ENCODE data around the gene CKMT1A. TPM values are rescaled to one million over a fixed set of nuclear protein-coding genes. Genes with fewer than 3 reads are reported as not detected.
A peak's percentile ranks its signal among the peaks of the same experiment; 100 is the strongest.
"Not testable (repeated sequence)": the region's sequence is repeated elsewhere in the genome, so short reads cannot be mapped to it uniquely, and the experiment has no call there.

The CKMT1A gene
- total RNA-seq (2014; rRNA removed; shearing (Covaris generic)) = 14.9 and 26.1 TPM in 2 replicates

- not testable (repeated sequence) for H3K36me3 ChIP-seq (replicated peaks; ENCODE audit: control insufficient read depth, insufficient read depth, low read length); DNase-seq; H3K27me3 ChIP-seq (ENCODE audit: control insufficient read depth, insufficient read depth, low read length); H3K4me3 ChIP-seq (ENCODE audit: insufficient read depth, low read depth, low read length)
These were observed at the start of gene CKMT1A for GRCh38 chr15:43693148-43694022. CKMT1A (plus strand) TSS chr15:43693859; CDS start chr15:43694051, 192 bp downstream.

GRCh38 chr15:43648649-43649429 lies 44.8 kb upstream of the CKMT1A start, which contains the start of gene CATSPER2:
CATSPER2 (minus strand) TSS chr15:43648844; CDS start chr15:43648061, 783 bp downstream.
- Histone ChIP-seq H3K4me3 (ENCODE audit: insufficient read depth, low read depth, low read length) (no peak within 1 kb of the TSS), H3K36me3 (replicated peaks; ENCODE audit: control insufficient read depth, insufficient read depth, low read length) (no peaks in the 10 kb centered on the region), H3K27me3 (ENCODE audit: control insufficient read depth, insufficient read depth, low read length) (no peaks in the 10 kb centered on the region)
- DNase-seq = peak; percentile 44

- H3K4me3 ChIP-seq (ENCODE audit: insufficient read depth, low read depth, low read length); DNase-seq; H3K27me3 ChIP-seq (ENCODE audit: control insufficient read depth, insufficient read depth, low read length); H3K36me3 ChIP-seq (replicated peaks; ENCODE audit: control insufficient read depth, insufficient read depth, low read length): not testable (repeated sequence)
These were observed 44.2 kb upstream of the CKMT1A start for GRCh38 chr15:43649430-43649926.

- H3K27me3 ChIP-seq (ENCODE audit: control insufficient read depth, insufficient read depth, low read length); H3K4me3 ChIP-seq (ENCODE audit: insufficient read depth, low read depth, low read length); DNase-seq; H3K36me3 ChIP-seq (replicated peaks; ENCODE audit: control insufficient read depth, insufficient read depth, low read length): not testable (repeated sequence)
These were observed 33.9 kb upstream of the CKMT1A start for GRCh38 chr15:43659727-43660126.

GRCh38 chr15:43662293-43662692 lies 31.4 kb upstream of the CKMT1A start:
- H3K27me3 ChIP-seq (ENCODE audit: control insufficient read depth, insufficient read depth, low read length) = not testable (repeated sequence)

GRCh38 chr15:43663333-43663732 lies 30.3 kb upstream of the CKMT1A start:
- H3K36me3 ChIP-seq (replicated peaks; ENCODE audit: control insufficient read depth, insufficient read depth, low read length); DNase-seq; H3K27me3 ChIP-seq (ENCODE audit: control insufficient read depth, insufficient read depth, low read length); H3K4me3 ChIP-seq (ENCODE audit: insufficient read depth, low read depth, low read length): not testable (repeated sequence)

More at GRCh38 chr15:43662293-43662692, 31.4 kb upstream of the CKMT1A start:
- not testable (repeated sequence) for H3K4me3 ChIP-seq (ENCODE audit: insufficient read depth, low read depth, low read length); DNase-seq; H3K36me3 ChIP-seq (replicated peaks; ENCODE audit: control insufficient read depth, insufficient read depth, low read length)

- H3K36me3 ChIP-seq (replicated peaks; ENCODE audit: control insufficient read depth, insufficient read depth, low read length); H3K4me3 ChIP-seq (ENCODE audit: insufficient read depth, low read depth, low read length); H3K27me3 ChIP-seq (ENCODE audit: control insufficient read depth, insufficient read depth, low read length); DNase-seq: not testable (repeated sequence)
These were observed 27.5 kb upstream of the CKMT1A start for GRCh38 chr15:43666177-43666576.

- not testable (repeated sequence) for H3K36me3 ChIP-seq (replicated peaks; ENCODE audit: control insufficient read depth, insufficient read depth, low read length); H3K4me3 ChIP-seq (ENCODE audit: insufficient read depth, low read depth, low read length); DNase-seq; H3K27me3 ChIP-seq (ENCODE audit: control insufficient read depth, insufficient read depth, low read length)
These were observed 19.5 kb upstream of the CKMT1A start for GRCh38 chr15:43674175-43674574.

GRCh38 chr15:43689604-43690301 lies 3.9 kb upstream of the CKMT1A start:
- DNase-seq; H3K36me3 ChIP-seq (replicated peaks; ENCODE audit: control insufficient read depth, insufficient read depth, low read length); H3K27me3 ChIP-seq (ENCODE audit: control insufficient read depth, insufficient read depth, low read length): not testable (repeated sequence)

GRCh38 chr15:43692679-43693078 lies 980 bp upstream of the CKMT1A start:
- not testable (repeated sequence) for DNase-seq; H3K4me3 ChIP-seq (ENCODE audit: insufficient read depth, low read depth, low read length)

More at GRCh38 chr15:43689604-43690301, 3.9 kb upstream of the CKMT1A start:
- H3K4me3 ChIP-seq (ENCODE audit: insufficient read depth, low read depth, low read length) = not testable (repeated sequence)

GRCh38 chr15:43702174-43702573 lies 8.5 kb downstream of the CKMT1A start:
- H3K4me3 ChIP-seq (ENCODE audit: insufficient read depth, low read depth, low read length) = no peak overlapping the region
- no peak for DNase-seq
- no peaks in the 10 kb centered on the region for H3K27me3 ChIP-seq (ENCODE audit: control insufficient read depth, insufficient read depth, low read length)
- H3K36me3 ChIP-seq (replicated peaks; ENCODE audit: control insufficient read depth, insufficient read depth, low read length) = no peaks in the 10 kb centered on the region; the same call in 1 of the 2 replicates

More at GRCh38 chr15:43692679-43693078, 980 bp upstream of the CKMT1A start:
- not testable (repeated sequence) for H3K27me3 ChIP-seq (ENCODE audit: control insufficient read depth, insufficient read depth, low read length); H3K36me3 ChIP-seq (replicated peaks; ENCODE audit: control insufficient read depth, insufficient read depth, low read length)

GRCh38 chr15:43702701-43703424 lies 9.2 kb downstream of the CKMT1A start:
- Histone ChIP-seq H3K4me3 (ENCODE audit: insufficient read depth, low read depth, low read length) (no peak overlapping the region), H3K36me3 (replicated peaks; ENCODE audit: control insufficient read depth, insufficient read depth, low read length) (no peaks in the 10 kb centered on the region; the same call in 1 of the 2 replicates), H3K27me3 (ENCODE audit: control insufficient read depth, insufficient read depth, low read length) (no peaks in the 10 kb centered on the region)
- no peak for DNase-seq

GRCh38 chr15:43710431-43711131 lies 16.9 kb downstream of the CKMT1A start:
- not testable (repeated sequence) for H3K27me3 ChIP-seq (ENCODE audit: control insufficient read depth, insufficient read depth, low read length); H3K4me3 ChIP-seq (ENCODE audit: insufficient read depth, low read depth, low read length); H3K36me3 ChIP-seq (replicated peaks; ENCODE audit: control insufficient read depth, insufficient read depth, low read length); DNase-seq
